Neural progenitor cell (in vitro differentiated cells): ENCODE results near the gene CYP3A7. TPM values are rescaled to one million over a fixed set of nuclear protein-coding genes. Genes with fewer than 3 reads are reported as not detected.
"Not testable (repeated sequence)": the region's sequence is repeated elsewhere in the genome, so short reads cannot be mapped to it uniquely, and the experiment has no call there.

ENCODE experiments used
- DNase-seq: peaks from one replicate; pipeline ENCODE4 v3.0.0-alpha.2; 2016; ENCODE audit warnings: low spot score
- H2AFZ ChIP-seq: fragments of 200-600 bp; sonication (generic); replicated peaks from 2 replicates; pipeline ENCODE4 v1.6.1; 2016; ENCODE audit warnings: antibody characterized with exemption
- H3F3A ChIP-seq: fragments of 200-600 bp; sonication (generic); 2 replicates; pipeline ENCODE4 v1.6.1; 2016; ENCODE audit warnings: antibody characterized with exemption, low read depth
- H3K27ac ChIP-seq: fragments of 200-600 bp; sonication (generic); 2 replicates; pipeline ENCODE4 v1.5.1; 2016; ENCODE audit warnings: mild to moderate bottlenecking
- H3K27me3 ChIP-seq: fragments of 200-600 bp; sonication (generic); 2 replicates; pipeline ENCODE4 v1.6.1; 2016; ENCODE audit warnings: mild to moderate bottlenecking, moderate library complexity
- H3K36me3 ChIP-seq: fragments of 200-600 bp; sonication (generic); 2 replicates; pipeline ENCODE4 v1.5.1; 2016
- H3K4me1 ChIP-seq: fragments of 200-600 bp; sonication (generic); 2 replicates; pipeline ENCODE4 v1.6.1; 2016; ENCODE audit warnings: mixed run types
- H3K4me2 ChIP-seq: fragments of 200-600 bp; sonication (generic); 2 replicates; pipeline ENCODE4 v1.6.1; 2016
- H3K4me3 ChIP-seq: fragments of 200-600 bp; sonication (generic); 2 replicates; pipeline ENCODE4 v1.5.1; 2016
- H3K79me2 ChIP-seq: fragments of 200-600 bp; sonication (generic); 2 replicates; pipeline ENCODE4 v1.6.1; 2016; ENCODE audit warnings: low read depth
- H3K9ac ChIP-seq: fragments of 200-600 bp; sonication (generic); 2 replicates; pipeline ENCODE4 v1.6.1; 2016
- H3K9me3 ChIP-seq: fragments of 200-600 bp; sonication (generic); 2 replicates; pipeline ENCODE4 v1.5.1; 2016; ENCODE audit warnings: low read depth
- H4K20me1 ChIP-seq: fragments of 200-600 bp; sonication (generic); 2 replicates; pipeline ENCODE4 v1.6.1; 2016; ENCODE audit warnings: low read depth
- H3K27ac Mint-ChIP-seq: 3 replicates; pipeline ENCODE4 v1.8.0; 2021; ENCODE audit warnings: mixed read lengths
- H3K27me3 Mint-ChIP-seq: 2 replicates; pipeline ENCODE4 v1.8.0; 2022; ENCODE audit warnings: low read depth, mild to moderate bottlenecking, inconsistent platforms, moderate library complexity, mixed read lengths; ENCODE audit not compliant: insufficient read depth
- H3K36me3 Mint-ChIP-seq: 3 replicates; pipeline ENCODE4 v1.8.0; 2021; ENCODE audit warnings: mixed read lengths
- H3K4me1 Mint-ChIP-seq: 3 replicates; pipeline ENCODE4 v1.8.0; 2021; ENCODE audit warnings: mixed read lengths
- H3K4me3 Mint-ChIP-seq: 3 replicates; pipeline ENCODE4 v1.8.0; 2021; ENCODE audit warnings: mild to moderate bottlenecking, moderate library complexity, mixed read lengths
- H3K9me3 Mint-ChIP-seq: 3 replicates; pipeline ENCODE4 v1.8.0; 2020; ENCODE audit warnings: mixed read lengths
- EZH2 ChIP-seq: fragments of 200-600 bp; sonication (generic); IDR thresholded peaks from 2 replicates; pipeline ENCODE4 v1.6.1; 2017; ENCODE audit warnings: antibody characterized with exemption, mild to moderate bottlenecking, moderate library complexity
- EZH2phosphoT487 ChIP-seq: fragments of 200-600 bp; sonication (generic); IDR thresholded peaks from 2 replicates; pipeline ENCODE4 v1.6.1; 2017; ENCODE audit warnings: antibody characterized with exemption
- total RNA-seq: library from RNA; depleted of rRNA; stranded (reverse); fragments of >200 nt; gene quantifications from 2 replicates; pipeline ENCODE4 v1.2.3, GENCODE V29; 2015; ENCODE audit warnings: low replicate concordance
- TF ChIP-seq, protein P1 (sequence below): fragments of 200-600 bp; sonication (generic); IDR thresholded peaks from 2 replicates; pipeline ENCODE4 v1.5.1; 2017; ENCODE audit warnings: antibody characterized with exemption, mild to moderate bottlenecking

The CYP3A7 gene
- total RNA-seq, 1 donor from 2014 or later, result not detected

DNA sequence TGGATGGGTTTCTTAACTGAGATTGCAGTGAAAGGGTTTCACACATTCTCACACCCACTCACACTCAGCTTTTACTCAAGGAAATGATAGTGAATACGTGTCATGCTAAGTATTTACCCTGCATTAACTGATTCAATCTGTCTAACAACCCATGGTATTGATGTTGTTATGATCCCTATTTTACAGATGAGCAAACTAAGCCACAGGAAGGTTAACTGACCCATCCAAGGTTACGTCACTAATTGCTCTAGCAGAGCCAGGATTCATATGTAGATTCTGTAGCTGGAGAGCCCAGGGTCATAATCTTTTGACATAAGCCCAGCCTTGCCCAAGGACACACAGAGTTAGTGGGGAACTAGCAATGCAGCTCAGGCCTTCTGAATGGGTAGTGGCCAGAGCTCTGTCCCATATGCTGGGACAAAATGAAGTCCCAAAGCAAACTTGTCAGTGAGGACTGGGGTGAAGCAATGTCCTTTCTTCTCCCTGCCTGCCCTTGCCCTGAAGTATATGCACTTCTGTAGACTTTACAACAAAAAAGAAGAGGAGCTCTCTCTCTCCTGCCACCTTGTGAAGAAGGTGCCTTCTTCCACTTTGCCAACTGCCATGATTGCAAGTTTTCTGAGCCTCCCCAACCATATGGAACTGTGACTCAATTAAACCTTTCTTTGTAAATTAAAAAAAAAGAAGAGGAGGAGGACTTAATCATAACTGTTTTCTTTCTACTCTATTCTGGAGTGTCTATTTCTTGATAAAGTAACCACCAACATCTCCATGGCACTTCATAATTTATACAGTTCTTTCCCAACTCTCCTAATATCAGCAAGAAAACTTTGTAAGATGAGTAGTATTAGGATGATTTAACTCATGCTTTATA is 4.9 kb upstream of the CYP3A7 start:
- Mint-ChIP-seq H3K9me3 (no peaks in the 10 kb centered on the region), H3K4me1 (no peaks in the 10 kb centered on the region), H3K36me3 (no peaks in the 10 kb centered on the region), H3K4me3 (no peak overlapping the region), H3K27me3 (no peaks in the 10 kb centered on the region), H3K27ac (no peak overlapping the region)
- H3K9me3 ChIP-seq, result no peaks in the 10 kb centered on the region
- DNase-seq, result no peak
- H3K27me3 ChIP-seq, result no peaks in the 10 kb centered on the region
- no peak overlapping the region for H3K4me3 ChIP-seq
- H3K4me1 ChIP-seq, result no peaks in the 10 kb centered on the region
- no peak overlapping the region for H3K4me2 ChIP-seq
- TF ChIP-seq EZH2, result no peak
- TF ChIP-seq EZH2phosphoT487, result no peak
- TF ChIP-seq, protein P1, sequence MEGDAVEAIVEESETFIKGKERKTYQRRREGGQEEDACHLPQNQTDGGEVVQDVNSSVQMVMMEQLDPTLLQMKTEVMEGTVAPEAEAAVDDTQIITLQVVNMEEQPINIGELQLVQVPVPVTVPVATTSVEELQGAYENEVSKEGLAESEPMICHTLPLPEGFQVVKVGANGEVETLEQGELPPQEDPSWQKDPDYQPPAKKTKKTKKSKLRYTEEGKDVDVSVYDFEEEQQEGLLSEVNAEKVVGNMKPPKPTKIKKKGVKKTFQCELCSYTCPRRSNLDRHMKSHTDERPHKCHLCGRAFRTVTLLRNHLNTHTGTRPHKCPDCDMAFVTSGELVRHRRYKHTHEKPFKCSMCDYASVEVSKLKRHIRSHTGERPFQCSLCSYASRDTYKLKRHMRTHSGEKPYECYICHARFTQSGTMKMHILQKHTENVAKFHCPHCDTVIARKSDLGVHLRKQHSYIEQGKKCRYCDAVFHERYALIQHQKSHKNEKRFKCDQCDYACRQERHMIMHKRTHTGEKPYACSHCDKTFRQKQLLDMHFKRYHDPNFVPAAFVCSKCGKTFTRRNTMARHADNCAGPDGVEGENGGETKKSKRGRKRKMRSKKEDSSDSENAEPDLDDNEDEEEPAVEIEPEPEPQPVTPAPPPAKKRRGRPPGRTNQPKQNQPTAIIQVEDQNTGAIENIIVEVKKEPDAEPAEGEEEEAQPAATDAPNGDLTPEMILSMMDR, result no peak
- no peaks in the 10 kb centered on the region for H3K79me2 ChIP-seq
- H3F3A ChIP-seq, result no peaks in the 10 kb centered on the region
- no peak overlapping the region for H2AFZ ChIP-seq
- no peaks in the 10 kb centered on the region for H4K20me1 ChIP-seq
- H3K9ac ChIP-seq, result no peak overlapping the region
- H3K27ac ChIP-seq, result no peak overlapping the region
- no peaks in the 10 kb centered on the region for H3K36me3 ChIP-seq

GRCh38 chr7:99737726-99738125 is 2.7 kb upstream of the CYP3A7 start:
- Histone ChIP-seq H3K27ac (no peak overlapping the region), H3K4me3 (no peak overlapping the region), H3K27me3 (no peaks in the 10 kb centered on the region), H3K9me3 (no peaks in the 10 kb centered on the region), H3K79me2 (no peaks in the 10 kb centered on the region), H3F3A (no peaks in the 10 kb centered on the region), H3K4me2 (no peak overlapping the region), H3K36me3 (no peaks in the 10 kb centered on the region), H3K4me1 (no peaks in the 10 kb centered on the region), H2AFZ (no peak overlapping the region), H4K20me1 (no peaks in the 10 kb centered on the region), H3K9ac (no peak overlapping the region)
- Mint-ChIP-seq H3K27me3 (no peaks in the 10 kb centered on the region), H3K4me3 (no peak overlapping the region), H3K9me3 (no peaks in the 10 kb centered on the region), H3K36me3 (no peaks in the 10 kb centered on the region), H3K4me1 (no peaks in the 10 kb centered on the region), H3K27ac (no peak overlapping the region)
- no peak for DNase-seq
- TF ChIP-seq, protein P1, result no peak
- no peak for TF ChIP-seq EZH2phosphoT487
- TF ChIP-seq EZH2, result no peak

GRCh38 chr7:99736667-99737066 is 1.7 kb upstream of the CYP3A7 start:
- H3K9ac ChIP-seq, result not testable (repeated sequence)

DNA sequence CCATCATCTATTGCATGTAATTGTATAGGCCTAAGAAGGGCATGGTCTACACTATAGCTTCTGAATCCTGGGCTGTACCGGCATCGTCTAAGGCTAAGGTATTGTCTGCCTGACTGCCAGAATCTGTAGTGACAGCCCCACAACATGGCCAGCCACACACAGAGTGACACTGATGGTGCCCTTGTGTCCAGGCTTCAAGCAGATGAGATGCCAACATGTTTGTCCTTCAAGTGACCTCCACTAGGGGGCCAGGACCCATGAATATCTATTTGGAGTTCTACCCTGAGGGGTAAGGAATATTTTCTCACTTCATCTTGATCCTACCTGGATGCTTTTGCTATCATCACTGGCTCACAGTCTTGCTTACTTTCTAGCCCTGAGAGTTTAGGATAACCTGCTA is 1.5 kb downstream of the CYP3A7 start:
- no peaks in the 10 kb centered on the region for H3K4me1 ChIP-seq
- no peaks in the 10 kb centered on the region for H3F3A ChIP-seq
- H3K79me2 ChIP-seq, result no peaks in the 10 kb centered on the region
- no peaks in the 10 kb centered on the region for H3K36me3 Mint-ChIP-seq
- no peaks in the 10 kb centered on the region for H3K9me3 Mint-ChIP-seq
- no peaks in the 10 kb centered on the region for H3K36me3 ChIP-seq
- H3K9me3 ChIP-seq, result no peaks in the 10 kb centered on the region
- H3K4me1 Mint-ChIP-seq, result no peaks in the 10 kb centered on the region
- H4K20me1 ChIP-seq, result no peaks in the 10 kb centered on the region
- H2AFZ ChIP-seq, result no peak overlapping the region
- peak; percentile 25 for DNase-seq
- no peak overlapping the region for H3K9ac ChIP-seq
- no peaks in the 10 kb centered on the region for H3K27me3 Mint-ChIP-seq
- TF ChIP-seq EZH2phosphoT487, result no peak
- no peak for TF ChIP-seq EZH2
- TF ChIP-seq, protein P1, result peak; percentile 53
- H3K27me3 ChIP-seq, result no peaks in the 10 kb centered on the region
- no peak overlapping the region for H3K27ac Mint-ChIP-seq
- no peak overlapping the region for H3K4me3 Mint-ChIP-seq
- no peak overlapping the region for H3K27ac ChIP-seq
- no peak overlapping the region for H3K4me2 ChIP-seq
- no peak overlapping the region for H3K4me3 ChIP-seq

More at GRCh38 chr7:99736667-99737066, 1.7 kb upstream of the CYP3A7 start:
- not testable (repeated sequence) for H2AFZ ChIP-seq, H3K9me3 Mint-ChIP-seq, H4K20me1 ChIP-seq, H3K27ac Mint-ChIP-seq, H3K9me3 ChIP-seq, DNase-seq, H3K36me3 Mint-ChIP-seq, H3F3A ChIP-seq, H3K27me3 ChIP-seq, H3K4me3 ChIP-seq, H3K27me3 Mint-ChIP-seq, H3K4me1 Mint-ChIP-seq, H3K27ac ChIP-seq, H3K4me2 ChIP-seq, H3K79me2 ChIP-seq, H3K4me3 Mint-ChIP-seq, H3K36me3 ChIP-seq, H3K4me1 ChIP-seq
